Upper lobe of right lung (tissue), 1 donor: ENCODE measurements around the gene MBLAC1. TPM values are rescaled to one million over a fixed set of nuclear protein-coding genes. Genes with fewer than 3 reads are reported as not detected.

Experiments used
- ATAC-seq: fragments of 200-7000 bp; cut with Tn5 transposase; one replicate; pipeline ENCODE4 v1.9.1; 2020; ENCODE audit warnings: mild to moderate bottlenecking, moderate library complexity
- DNase-seq: peaks from one replicate; pipeline ENCODE4 v3.0.0-alpha.2; 2020
- H3K27ac ChIP-seq: fragments of 200-600 bp; one replicate; pipeline ENCODE4 v1.8.0; 2022
- H3K27me3 ChIP-seq: fragments of 200-600 bp; one replicate; pipeline ENCODE4 v1.8.0; 2022; ENCODE audit warnings: mild to moderate bottlenecking
- H3K36me3 ChIP-seq: fragments of 200-600 bp; one replicate; pipeline ENCODE4 v1.8.0; 2022
- H3K4me1 ChIP-seq: fragments of 200-600 bp; one replicate; pipeline ENCODE4 v1.8.0; 2022
- H3K4me3 ChIP-seq: fragments of 200-600 bp; one replicate; pipeline ENCODE4 v1.8.0; 2022; ENCODE audit warnings: mild to moderate bottlenecking
- H3K9me3 ChIP-seq: fragments of 200-600 bp; one replicate; pipeline ENCODE4 v1.8.0; 2022
- intact Hi-C: fragments of 100-400 bp; cut with DNase I; formaldehyde crosslinking; loops from one replicate; pipeline ENCODE4 v1.11.0; 2022
- total RNA-seq: library from RNA; stranded (reverse); fragmentation: NEBNext Ultra II Directional; extraction: Animal tissue kit (Norgen Biotek cat#: 25700); gene quantifications from one replicate; pipeline ENCODE4 v1.2.1, GENCODE V29; 2021
- TF ChIP-seq, protein P1 (sequence below): fragments of 200-600 bp; IDR thresholded peaks from one replicate; pipeline ENCODE4 v1.8.0; 2022; ENCODE audit warnings: antibody characterized with exemption
- donor health status: DM: no; HTN: yes; CAD: no; lungs with severe emphysema.

Gene MBLAC1
- total RNA-seq, 1 donor from 2014 or later, result 3.0 TPM

GRCh38 chr7:100115026-100115425, 11.7 kb upstream of the MBLAC1 start:
- H3K36me3 ChIP-seq, result peaks cover 39% of the 10 kb centered on the region
- intact Hi-C loops, result no loop called here
- ATAC-seq (no peak), DNase-seq (no peak)
- H3K27ac ChIP-seq, result no peak overlapping the region
- TF ChIP-seq, protein P1, sequence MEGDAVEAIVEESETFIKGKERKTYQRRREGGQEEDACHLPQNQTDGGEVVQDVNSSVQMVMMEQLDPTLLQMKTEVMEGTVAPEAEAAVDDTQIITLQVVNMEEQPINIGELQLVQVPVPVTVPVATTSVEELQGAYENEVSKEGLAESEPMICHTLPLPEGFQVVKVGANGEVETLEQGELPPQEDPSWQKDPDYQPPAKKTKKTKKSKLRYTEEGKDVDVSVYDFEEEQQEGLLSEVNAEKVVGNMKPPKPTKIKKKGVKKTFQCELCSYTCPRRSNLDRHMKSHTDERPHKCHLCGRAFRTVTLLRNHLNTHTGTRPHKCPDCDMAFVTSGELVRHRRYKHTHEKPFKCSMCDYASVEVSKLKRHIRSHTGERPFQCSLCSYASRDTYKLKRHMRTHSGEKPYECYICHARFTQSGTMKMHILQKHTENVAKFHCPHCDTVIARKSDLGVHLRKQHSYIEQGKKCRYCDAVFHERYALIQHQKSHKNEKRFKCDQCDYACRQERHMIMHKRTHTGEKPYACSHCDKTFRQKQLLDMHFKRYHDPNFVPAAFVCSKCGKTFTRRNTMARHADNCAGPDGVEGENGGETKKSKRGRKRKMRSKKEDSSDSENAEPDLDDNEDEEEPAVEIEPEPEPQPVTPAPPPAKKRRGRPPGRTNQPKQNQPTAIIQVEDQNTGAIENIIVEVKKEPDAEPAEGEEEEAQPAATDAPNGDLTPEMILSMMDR, result no peak
- peaks cover 7% of the 10 kb centered on the region for H3K4me1 ChIP-seq
- no peak overlapping the region for H3K4me3 ChIP-seq
- H3K9me3 ChIP-seq, result no peaks in the 10 kb centered on the region
- no peaks in the 10 kb centered on the region for H3K27me3 ChIP-seq

GRCh38 chr7:100118388-100119071, 8.2 kb upstream of the MBLAC1 start:
- H3K36me3 ChIP-seq, result peaks cover 13% of the 10 kb centered on the region
- peak overlapping the region; percentile 97 for H3K27ac ChIP-seq
- TF ChIP-seq, protein P1, result no peak
- H3K27me3 ChIP-seq, result no peaks in the 10 kb centered on the region
- H3K9me3 ChIP-seq, result no peaks in the 10 kb centered on the region
- peak overlapping the region; percentile 84 for H3K4me3 ChIP-seq
- intact Hi-C loops, result no loop called here
- DNase-seq (no peak), ATAC-seq (no peak)
- H3K4me1 ChIP-seq, result peaks cover 13% of the 10 kb centered on the region

DNA sequence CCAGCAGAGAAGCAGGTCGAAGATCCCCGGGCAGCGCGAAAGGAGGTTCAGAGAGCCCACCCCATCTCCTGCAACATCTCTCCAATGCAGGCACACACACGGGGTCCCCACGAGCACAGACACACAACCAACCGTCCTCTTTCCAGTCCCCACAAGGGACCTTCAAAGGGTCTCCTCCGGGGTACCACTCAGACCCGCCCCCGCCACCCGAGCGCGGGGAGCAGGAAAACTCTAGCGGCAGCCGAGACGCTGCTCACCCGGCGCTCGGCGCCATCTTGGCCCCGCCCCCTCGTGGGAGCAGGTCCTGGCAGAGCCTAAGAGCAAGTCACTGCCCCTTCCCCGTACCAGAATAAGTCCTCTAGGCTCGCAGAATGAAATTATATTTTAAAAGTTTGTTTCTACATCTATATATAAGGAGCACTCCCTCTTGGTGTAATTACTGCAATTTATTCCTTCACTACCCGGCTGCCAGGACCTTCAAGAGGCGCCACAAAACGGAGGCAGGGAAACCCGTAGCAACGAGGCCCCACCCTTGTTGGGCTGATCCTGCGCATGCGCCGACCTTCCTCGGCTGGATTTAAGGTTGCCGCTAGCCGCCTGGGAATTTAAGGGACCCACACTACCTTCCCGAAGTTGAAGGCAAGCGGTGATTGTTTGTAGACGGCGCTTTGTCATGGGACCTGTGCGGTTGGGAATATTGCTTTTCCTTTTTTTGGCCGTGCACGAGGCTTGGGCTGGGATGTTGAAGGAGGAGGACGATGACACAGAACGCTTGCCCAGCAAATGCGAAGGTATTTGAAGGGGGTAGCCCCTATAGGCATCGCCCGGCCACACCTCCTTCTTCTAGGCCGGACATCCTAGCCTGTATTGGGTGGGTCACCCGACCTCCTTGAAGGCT, 7.4 kb upstream of the MBLAC1 start, which contains the start of the genes CNPY4 and TAF6:
TSS of gene CNPY4 (plus strand) at position 563 of the 898 bp plus-strand sequence. CDS start at position 674, 111 bp downstream.
TSS of gene TAF6 (minus strand) at position 287 of the 898 bp plus-strand sequence. CDS start 5,149 bp downstream, outside the sequence.
- H3K4me3 ChIP-seq, result peak within 1 kb of the TSS; percentile 84
- H3K9me3 ChIP-seq, result no peaks in the 10 kb centered on the region
- H3K36me3 ChIP-seq, result peaks cover 5% of the 10 kb centered on the region
- peaks cover 13% of the 10 kb centered on the region for H3K4me1 ChIP-seq
- TF ChIP-seq, protein P1, result no peak
- no peaks in the 10 kb centered on the region for H3K27me3 ChIP-seq
- intact Hi-C loops, result no loop called here
- peak within 1 kb of the TSS; percentile 97 for H3K27ac ChIP-seq
- peak; percentile 98 for DNase-seq
- peak; percentile 93 for ATAC-seq

DNA sequence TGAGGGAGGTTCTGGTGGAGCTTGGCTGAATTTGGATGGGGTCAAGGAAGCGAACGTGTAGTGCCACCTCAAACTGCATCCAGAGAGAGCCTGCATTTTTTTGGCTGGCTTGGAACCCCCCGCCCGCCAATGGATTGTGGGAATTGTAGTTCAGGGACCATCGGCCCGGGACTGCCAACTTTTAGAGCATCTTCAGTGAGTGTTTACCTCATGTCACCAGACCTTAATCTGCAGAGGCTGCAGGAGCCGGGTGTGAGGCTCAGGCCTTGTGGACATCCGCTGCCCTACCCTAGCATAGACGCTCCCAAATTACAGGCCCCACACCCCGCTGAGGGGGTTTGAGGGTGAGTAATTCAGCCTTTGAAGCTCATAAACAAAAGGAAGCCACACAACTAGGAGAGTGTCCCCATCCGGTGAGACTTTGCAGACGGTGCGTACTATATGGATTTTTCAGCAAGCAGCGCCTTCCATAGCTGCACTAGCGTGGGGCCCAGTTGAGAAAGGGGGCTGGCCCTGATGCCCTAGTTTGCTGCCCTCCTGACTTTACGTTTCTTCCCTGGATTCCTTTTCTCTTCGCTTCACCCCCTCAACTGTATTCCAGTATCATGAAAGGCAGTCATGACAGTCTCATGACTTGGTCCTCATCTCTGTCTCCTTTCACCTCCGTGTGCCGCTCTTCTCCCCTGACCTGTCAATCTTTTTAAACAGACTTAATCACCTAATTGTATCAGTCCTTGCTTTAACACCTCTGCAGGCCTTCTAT, 6.6 kb upstream of the MBLAC1 start:
- Histone ChIP-seq H3K9me3 (no peaks in the 10 kb centered on the region), H3K4me1 (peaks cover 13% of the 10 kb centered on the region), H3K27ac (peak overlapping the region; percentile 97), H3K36me3 (peaks cover 5% of the 10 kb centered on the region), H3K4me3 (peak overlapping the region; percentile 84), H3K27me3 (no peaks in the 10 kb centered on the region)
- intact Hi-C loops, result no loop called here
- TF ChIP-seq, protein P1, result no peak
- no peak for DNase-seq
- ATAC-seq, result peak; percentile 50

DNA sequence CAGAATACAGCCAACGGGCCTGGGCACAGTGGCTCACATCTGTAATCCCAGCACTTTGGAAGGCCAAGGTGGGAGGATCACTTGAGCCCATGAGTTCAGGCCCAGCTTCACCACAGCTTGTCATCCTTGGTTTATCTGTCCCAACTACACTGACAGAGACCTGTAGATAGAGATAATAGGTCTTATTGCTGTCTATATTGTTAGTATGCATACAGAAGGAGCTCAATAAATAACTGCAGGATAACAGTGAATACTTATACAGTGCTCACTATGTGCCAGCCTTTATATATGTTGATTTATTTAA, 6.1 kb upstream of the MBLAC1 start:
- Histone ChIP-seq H3K36me3 (peaks cover 5% of the 10 kb centered on the region), H3K27ac (peak overlapping the region; percentile 97), H3K4me1 (peaks cover 16% of the 10 kb centered on the region), H3K4me3 (peak overlapping the region; percentile 84), H3K9me3 (no peaks in the 10 kb centered on the region), H3K27me3 (no peaks in the 10 kb centered on the region)
- TF ChIP-seq, protein P1, result no peak
- ATAC-seq (no peak), DNase-seq (no peak)
- intact Hi-C loops, result no loop called here
